ENCODE results near the gene TXNDC17. TPM values are rescaled to one million over a fixed set of nuclear protein-coding genes. Genes with fewer than 3 reads are reported as not detected.

The TXNDC17 gene
- total RNA-seq, 4 donors from 2014 or later = 85.5 to 183 (median 106) TPM

DNA sequence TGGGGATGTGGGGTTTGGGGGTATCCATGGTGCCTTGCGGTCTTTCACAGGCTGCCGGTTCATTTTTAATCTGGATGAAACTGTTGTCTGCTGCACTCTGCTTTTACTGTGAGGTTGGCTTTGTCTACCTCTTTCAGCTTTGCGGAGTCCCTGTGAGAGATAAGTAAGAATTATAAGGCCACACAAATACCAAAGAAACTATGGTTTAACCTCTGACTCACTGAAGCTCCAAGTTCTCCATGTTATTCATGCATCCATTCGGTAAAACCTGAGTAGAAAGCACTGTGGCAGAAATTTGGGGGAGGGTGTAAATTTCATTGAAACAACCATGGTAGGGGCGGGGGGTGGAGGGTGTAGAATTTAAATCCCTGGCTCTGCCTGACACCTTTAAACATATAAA is 30.8 kb upstream of the TXNDC17 start:
- Histone ChIP-seq H3K36me3 (peaks cover 0 to 46% of the 10 kb centered on the region in 2 donors), H3K9me3 (no peaks in the 10 kb centered on the region), H3K27me3 (no peaks in the 10 kb centered on the region), H3K4me1 (no peaks in the 10 kb centered on the region), H3K4me3 (no peak overlapping the region), H3K27ac (no peak overlapping the region)
- intact Hi-C loops (cut with DNase I; ENCODE audit: low total_unique reads) (no loop called here), in situ Hi-C loops (cut with MboI; ENCODE audit: low sequenced_read_pairs in 4 of 4) (no loop called here)
- no peak for TF ChIP-seq POLR2A (IDR thresholded peaks at IDR 0.05)
- TF ChIP-seq, protein P1, sequence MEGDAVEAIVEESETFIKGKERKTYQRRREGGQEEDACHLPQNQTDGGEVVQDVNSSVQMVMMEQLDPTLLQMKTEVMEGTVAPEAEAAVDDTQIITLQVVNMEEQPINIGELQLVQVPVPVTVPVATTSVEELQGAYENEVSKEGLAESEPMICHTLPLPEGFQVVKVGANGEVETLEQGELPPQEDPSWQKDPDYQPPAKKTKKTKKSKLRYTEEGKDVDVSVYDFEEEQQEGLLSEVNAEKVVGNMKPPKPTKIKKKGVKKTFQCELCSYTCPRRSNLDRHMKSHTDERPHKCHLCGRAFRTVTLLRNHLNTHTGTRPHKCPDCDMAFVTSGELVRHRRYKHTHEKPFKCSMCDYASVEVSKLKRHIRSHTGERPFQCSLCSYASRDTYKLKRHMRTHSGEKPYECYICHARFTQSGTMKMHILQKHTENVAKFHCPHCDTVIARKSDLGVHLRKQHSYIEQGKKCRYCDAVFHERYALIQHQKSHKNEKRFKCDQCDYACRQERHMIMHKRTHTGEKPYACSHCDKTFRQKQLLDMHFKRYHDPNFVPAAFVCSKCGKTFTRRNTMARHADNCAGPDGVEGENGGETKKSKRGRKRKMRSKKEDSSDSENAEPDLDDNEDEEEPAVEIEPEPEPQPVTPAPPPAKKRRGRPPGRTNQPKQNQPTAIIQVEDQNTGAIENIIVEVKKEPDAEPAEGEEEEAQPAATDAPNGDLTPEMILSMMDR (IDR thresholded peaks at IDR 0.05 in 4 of 5, conservative IDR thresholded peaks at IDR 0.05 in 1 of 5) = no peak
- ATAC-seq = no peak
- DNase-seq = no peak

DNA sequence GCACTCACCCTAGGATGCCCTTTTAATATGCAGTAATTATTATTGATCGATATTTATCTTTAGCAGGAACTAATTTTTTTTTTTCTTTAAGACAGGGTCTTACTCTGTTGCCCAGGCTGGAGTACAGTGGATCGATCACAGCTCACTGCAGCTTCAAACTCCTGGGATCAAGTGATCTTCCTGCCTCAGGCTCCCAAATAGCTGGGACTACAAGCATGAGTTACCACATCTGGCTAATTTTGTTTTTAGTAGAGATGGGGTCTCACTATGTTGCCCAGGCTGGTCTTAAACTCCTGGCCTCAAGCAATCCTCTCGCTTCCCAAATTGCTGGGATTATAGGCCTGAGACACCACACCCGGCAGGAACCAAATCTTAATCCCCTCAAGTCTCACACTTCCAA is 29.6 kb upstream of the TXNDC17 start:
- intact Hi-C loops (cut with DNase I; ENCODE audit: low total_unique reads) (no loop called here), in situ Hi-C loops (cut with MboI; ENCODE audit: low sequenced_read_pairs in 4 of 4) (no loop called here)
- DNase-seq (no peak), ATAC-seq (no peak)
- Histone ChIP-seq H3K36me3 (peaks cover 0 to 46% of the 10 kb centered on the region in 2 donors), H3K4me3 (no peak overlapping the region), H3K27me3 (no peaks in the 10 kb centered on the region), H3K4me1 (no peaks in the 10 kb centered on the region), H3K27ac (no peak overlapping the region), H3K9me3 (no peaks in the 10 kb centered on the region)
- no peak for TF ChIP-seq POLR2A (IDR thresholded peaks at IDR 0.05)
- TF ChIP-seq, protein P1 (IDR thresholded peaks at IDR 0.05 in 4 of 5, conservative IDR thresholded peaks at IDR 0.05 in 1 of 5) = no peak

DNA sequence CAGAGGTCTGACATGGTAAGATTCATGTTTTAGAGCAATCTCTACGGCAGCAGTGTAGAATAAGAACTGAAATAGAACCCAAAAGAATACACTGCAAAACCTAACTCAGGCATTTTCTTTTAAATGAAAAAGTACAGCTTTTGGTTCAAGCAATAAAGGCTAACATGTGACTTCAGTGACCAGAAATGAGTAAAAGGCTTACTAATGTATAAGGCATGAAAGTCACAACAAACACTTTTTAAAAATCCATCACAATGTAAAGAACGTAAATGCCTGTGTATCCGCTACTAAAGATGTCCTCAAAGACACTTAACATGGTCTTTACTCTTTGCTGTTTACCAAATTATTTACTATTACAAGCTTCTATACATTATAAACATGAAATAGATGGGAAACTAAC is 16.9 kb upstream of the TXNDC17 start:
- intact Hi-C loops (cut with DNase I; ENCODE audit: low total_unique reads) = no loop called here
- Histone ChIP-seq H3K36me3 (peaks cover 0 to 25% of the 10 kb centered on the region in 2 donors), H3K9me3 (no peaks in the 10 kb centered on the region), H3K27ac (no peak overlapping the region), H3K27me3 (no peaks in the 10 kb centered on the region), H3K4me3 (no peak overlapping the region), H3K4me1 (no peaks in the 10 kb centered on the region)
- in situ Hi-C loops (cut with MboI; ENCODE audit: low sequenced_read_pairs in 4 of 4) = no loop called here
- no peak for ATAC-seq
- no peak for TF ChIP-seq POLR2A (IDR thresholded peaks at IDR 0.05)
- TF ChIP-seq, protein P1 (IDR thresholded peaks at IDR 0.05 in 4 of 5, conservative IDR thresholded peaks at IDR 0.05 in 1 of 5) = no peak
- no peak for DNase-seq

DNA sequence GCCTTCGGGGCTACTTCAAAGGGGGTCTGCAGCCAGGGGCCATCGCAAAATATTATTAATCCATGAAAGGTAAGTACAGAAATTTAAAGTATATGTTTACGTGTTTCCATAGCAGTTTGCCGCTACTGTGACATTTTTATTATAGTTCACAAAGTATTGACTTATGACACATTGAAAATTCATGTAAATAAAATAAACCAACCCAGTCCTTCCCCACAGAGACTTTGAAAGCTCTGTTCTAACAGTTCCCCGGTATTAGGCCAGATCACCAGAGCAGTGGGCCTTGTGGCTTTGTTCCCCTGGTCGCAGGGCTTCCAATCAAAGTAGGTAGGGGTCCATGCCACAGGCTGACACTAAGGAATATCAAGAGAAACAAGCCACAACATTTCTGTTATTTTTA is 14.2 kb upstream of the TXNDC17 start:
- intact Hi-C loops (cut with DNase I; ENCODE audit: low total_unique reads) = no loop called here

More for the DNA sequence above, 14.2 kb upstream of the TXNDC17 start:
- H3K27me3 ChIP-seq = no peaks in the 10 kb centered on the region
- ATAC-seq (no peak), DNase-seq (no peak)
- TF ChIP-seq, protein P1 (IDR thresholded peaks at IDR 0.05 in 4 of 5, conservative IDR thresholded peaks at IDR 0.05 in 1 of 5) = no peak
- TF ChIP-seq POLR2A (IDR thresholded peaks at IDR 0.05) = no peak
- H3K4me1 ChIP-seq = no peaks in the 10 kb centered on the region
- H3K4me3 ChIP-seq = no peak overlapping the region
- H3K36me3 ChIP-seq = peaks cover 0 to 12% of the 10 kb centered on the region in 2 donors
- no peaks in the 10 kb centered on the region for H3K9me3 ChIP-seq
- H3K27ac ChIP-seq = no peak overlapping the region
- in situ Hi-C loops (cut with MboI; ENCODE audit: low sequenced_read_pairs in 4 of 4) = loop anchor here in 1 of 4 donors (25.0 kb wide), 1 partner anchor 386 kb away; the partner anchor contains the start of genes BCL6B and RNASEK
